Right kidney (tissue), 1 donor: ENCODE measurements around the gene NME3.

ENCODE experiments used
- DNase-seq: peaks from one replicate; pipeline ENCODE4 v3.0.0-alpha.2; 2016

NME3 gene

DNA sequence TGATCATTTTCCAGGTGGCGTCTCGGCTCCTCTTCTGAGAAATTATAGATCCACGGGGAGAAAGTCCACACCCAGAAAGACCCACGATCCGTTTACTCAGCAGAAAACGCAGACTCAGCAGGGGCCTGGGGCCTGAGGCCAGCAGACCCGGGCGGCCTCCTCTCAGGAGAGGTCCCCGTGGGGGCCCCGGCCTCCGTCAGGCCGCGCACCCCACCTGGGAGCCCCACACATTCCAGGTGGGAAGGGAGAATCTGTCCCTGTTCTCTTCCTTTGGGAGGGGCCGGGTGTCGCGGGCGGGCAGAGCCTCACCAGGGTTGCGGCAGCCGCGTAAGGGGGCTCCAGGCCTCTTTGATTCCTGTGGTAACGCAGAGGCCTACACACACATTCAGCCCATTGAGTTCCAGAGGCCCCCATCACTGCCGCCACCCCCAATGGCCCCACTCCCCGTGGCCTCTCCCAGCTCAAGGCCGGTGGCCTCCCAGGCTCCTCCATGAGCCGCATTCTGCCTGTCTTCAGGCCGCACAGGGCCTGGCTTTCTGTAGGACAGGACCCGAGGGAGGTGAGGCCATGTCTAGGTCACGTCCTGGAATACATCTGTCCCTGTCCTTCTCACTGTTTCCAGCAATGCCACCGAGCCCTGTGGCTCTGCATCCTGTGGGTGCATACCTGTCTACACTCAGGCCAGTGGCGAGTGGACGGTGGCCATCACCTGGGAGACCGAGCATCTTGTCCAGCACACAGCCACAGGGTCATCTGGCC is 23.7 kb upstream of the NME3 start:
- DNase-seq, result no peak

DNA sequence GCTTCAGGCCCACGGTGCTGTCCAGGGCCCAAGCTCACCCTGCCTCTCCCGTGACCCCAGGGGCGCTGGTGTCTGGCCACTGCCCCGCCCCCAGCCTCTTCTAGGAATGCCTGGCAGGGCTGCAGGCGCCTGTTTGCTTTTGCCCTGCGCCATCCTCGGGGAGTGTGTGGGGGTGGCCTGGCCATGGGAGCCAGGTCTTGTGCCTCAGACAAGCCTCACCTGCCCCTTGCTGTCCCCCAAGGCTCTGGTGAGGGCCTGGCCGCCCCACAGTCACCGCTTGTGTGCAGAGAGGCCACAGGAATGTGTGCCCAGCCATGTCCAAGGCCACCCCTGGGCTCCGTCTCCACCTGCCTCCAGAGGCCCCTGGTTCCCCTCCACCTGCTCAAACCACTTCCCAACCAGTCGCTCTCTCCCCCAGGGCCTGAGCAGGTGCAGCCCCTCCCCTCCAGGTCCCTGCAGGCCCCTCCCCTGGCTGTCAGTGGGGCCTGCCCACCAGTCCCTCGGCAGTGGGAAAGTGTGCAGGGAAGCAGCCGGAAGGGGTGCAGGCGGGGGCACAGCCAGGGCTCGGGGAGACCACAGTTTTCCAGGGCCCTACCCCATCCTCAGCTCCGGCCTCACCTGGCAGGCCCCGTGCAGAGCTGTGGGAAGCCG is 23.0 kb upstream of the NME3 start:
- DNase-seq, result no peak

GRCh38 chr16:1793578-1794220 is 22.4 kb upstream of the NME3 start, which contains the start of gene IGFALS:
IGFALS (minus strand) TSS chr16:1793705; CDS start chr16:1793652, 53 bp downstream.
- DNase-seq, result no peak

- no peak for DNase-seq
Observed at GRCh38 chr16:1792836-1793577, 21.7 kb upstream of the NME3 start.

DNA sequence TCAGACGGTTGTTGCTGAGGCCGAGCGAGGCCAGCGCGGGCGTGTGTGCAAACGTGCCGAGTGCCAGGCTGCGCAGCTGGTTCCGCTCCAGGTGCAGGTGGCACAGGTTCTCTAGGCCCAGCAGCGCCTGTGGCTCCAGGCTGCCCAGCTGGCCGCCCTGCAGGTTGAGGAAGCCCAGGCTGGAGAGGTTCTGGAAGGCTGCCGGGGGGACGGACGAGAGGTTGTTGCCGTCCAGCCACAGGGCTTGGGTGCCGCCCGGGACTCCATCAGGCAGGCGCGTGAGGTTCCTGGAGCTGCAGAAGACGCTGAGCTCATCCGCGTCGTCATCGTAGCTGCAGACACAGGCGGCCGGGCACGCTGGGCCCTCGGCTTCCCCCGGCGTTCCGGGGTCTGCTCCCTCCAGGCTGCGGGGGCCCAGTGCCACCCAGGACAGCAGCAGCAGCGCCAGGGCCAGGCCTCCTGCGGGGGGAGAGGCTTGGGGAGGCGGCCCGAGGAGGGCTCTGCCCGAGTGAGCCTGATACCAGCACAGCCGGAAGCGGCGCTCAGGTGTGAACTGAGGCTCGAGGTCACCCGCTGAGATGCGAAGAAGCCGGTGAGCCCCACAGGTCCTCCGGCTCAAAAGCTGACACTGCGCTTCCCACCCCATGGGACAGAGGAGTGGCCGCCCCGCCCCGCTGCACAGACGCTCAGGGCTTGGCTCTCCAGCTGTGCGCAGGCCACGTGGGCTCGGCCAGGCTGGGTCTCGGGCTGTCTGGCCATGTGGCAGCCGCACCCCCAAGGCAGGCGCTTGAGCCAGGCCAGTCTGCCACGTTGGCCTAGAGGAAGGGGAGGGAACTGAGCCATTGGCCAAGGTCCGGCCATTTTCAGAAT is 20.8 kb upstream of the NME3 start:
- DNase-seq, result no peak

DNA sequence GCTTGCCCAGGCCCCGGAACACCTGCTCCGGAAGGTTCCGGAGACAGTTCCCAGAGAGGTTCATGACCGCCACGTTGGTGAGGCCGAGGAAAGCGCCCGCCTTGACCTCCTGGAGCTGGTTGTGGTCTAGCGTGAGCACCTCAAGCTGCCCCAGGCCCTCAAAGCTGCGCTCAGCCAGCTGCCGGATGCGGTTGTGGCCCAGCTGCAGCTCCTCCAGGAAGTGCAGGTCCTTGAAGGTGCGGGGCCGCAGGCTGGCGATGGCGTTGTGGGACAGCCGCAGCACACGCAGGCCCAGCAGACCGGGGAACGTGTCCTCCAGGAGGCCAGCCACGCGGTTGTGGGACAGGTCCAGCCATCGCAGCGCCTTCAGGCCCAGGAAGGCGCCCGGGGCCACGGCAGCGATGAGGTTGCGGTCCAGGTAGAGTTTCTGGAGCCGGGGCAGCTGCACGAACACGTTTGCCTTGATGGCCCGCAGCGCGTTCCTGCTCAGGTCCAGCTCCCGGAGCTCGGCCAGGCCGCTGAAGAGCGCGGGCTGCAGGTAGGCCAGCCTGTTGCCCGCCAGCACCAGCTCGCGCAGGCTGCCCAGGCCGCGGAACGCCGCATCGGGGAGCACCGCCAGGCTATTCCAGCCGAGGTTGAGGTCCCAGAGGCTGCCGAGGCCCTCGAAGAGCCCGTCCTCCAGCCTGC is 20.1 kb upstream of the NME3 start:
- no peak for DNase-seq

GRCh38 chr16:1790611-1791255 is 19.4 kb upstream of the NME3 start:
- no peak for DNase-seq

GRCh38 chr16:1790261-1790610 is 18.9 kb upstream of the NME3 start:
- no peak for DNase-seq

DNA sequence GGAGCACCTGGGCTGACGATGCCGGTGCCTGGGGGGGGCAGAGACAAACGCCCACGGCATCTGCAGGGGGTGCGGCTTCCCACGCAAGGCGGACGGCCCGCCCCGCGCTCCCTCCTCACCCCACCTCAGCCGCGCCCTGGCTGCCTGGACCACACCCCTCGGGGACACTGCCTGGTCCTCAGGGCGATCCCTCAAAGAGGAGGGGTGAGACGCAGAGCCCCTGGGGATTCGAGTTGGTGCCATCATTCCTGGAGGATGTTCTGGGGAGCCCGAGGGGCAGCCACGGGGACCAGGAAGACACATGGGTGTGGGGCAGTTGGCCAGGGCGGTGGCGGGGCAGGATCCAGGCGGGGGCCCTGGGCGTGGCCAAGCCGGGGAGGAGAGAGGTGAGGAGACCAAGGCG is 18.3 kb upstream of the NME3 start:
- no peak for DNase-seq

- no peak for DNase-seq
Observed at GRCh38 chr16:1788708-1789100, 17.4 kb upstream of the NME3 start.

- no peak for DNase-seq
Observed at GRCh38 chr16:1788095-1788707, 16.9 kb upstream of the NME3 start.

GRCh38 chr16:1787322-1788094 is 16.2 kb upstream of the NME3 start:
- DNase-seq, result no peak

- DNase-seq, result no peak
Observed at GRCh38 chr16:1787056-1787321, 15.6 kb upstream of the NME3 start.

DNA sequence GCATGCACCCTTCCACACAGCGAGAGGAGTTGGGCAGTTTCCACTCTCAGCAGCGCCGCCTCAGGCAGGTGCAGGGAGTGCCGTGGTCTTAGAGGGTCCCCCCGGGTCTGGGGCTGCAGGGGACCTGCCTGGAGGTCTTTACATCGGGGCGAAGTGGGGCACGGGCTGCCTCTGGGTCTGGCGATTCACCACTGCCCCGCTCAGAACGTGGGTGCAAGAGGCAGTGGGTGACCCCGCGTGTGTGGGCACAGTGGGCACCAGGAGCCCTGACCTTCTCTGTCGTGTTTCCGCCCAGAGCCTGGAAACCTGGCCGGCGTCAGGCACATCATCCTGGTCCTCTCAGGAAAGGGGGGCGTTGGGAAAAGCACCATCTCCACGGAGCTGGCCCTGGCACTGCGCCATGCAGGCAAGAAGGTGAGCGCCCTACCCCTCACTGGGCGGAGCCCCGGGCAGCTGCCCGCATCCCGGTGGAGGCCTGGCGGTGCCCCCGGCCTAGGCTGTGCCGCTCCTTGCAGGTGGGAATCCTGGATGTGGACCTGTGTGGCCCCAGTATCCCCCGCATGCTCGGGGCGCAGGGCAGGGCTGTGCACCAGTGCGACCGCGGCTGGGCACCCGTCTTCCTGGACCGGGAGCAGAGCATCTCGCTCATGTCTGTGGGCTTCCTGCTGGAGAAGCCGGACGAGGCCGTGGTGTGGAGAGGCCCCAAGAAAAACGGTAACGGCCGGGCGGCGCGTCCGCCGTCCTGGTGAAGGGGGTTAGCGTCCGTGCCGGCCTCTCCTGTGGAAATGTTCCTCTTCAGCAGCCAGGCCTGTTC is 15.1 kb upstream of the NME3 start:
- no peak for DNase-seq

- DNase-seq, result no peak
Observed at GRCh38 chr16:1785846-1786170, 14.5 kb upstream of the NME3 start.

DNA sequence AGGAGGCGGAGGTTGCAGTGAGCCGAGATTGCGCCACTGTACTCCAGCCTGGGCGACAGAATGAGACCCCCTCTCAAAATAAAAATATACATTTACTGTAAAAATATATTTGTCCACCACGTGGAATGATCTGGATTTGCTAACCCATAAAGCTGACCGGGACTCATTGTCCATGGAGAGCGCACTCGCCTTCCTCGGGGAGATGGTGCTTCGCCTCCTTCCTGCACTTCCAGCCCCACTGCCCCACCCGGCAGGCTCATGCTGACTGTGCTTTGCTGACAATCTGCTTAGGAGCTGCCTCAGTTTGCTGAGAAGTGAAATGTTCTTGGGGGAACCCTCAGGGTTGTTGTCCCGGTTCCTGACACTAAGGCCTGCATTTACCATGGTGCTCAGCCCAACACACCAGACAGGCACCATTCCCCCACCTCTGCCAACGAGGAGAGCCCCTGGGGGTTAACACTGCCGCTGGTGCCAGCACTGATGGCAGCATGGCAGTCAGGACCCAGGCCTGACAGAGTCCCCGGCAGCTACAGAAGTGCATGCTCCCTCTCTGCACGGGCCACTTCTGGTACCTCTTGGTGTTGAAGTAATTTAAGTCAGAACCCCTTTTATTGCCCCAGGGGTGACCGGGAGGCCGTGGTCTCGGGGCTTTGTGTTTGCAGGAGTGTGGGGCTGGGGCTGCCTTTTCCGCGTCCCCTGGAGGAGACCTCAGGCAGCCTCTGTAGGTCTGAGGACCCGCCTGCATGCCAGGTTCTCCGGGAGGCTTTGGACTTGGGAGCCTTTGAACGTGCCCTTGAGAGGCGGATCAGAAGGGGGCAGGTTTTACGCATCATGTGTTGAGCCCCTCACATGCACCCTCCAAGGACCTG is 13.9 kb upstream of the NME3 start:
- DNase-seq, result no peak

DNA sequence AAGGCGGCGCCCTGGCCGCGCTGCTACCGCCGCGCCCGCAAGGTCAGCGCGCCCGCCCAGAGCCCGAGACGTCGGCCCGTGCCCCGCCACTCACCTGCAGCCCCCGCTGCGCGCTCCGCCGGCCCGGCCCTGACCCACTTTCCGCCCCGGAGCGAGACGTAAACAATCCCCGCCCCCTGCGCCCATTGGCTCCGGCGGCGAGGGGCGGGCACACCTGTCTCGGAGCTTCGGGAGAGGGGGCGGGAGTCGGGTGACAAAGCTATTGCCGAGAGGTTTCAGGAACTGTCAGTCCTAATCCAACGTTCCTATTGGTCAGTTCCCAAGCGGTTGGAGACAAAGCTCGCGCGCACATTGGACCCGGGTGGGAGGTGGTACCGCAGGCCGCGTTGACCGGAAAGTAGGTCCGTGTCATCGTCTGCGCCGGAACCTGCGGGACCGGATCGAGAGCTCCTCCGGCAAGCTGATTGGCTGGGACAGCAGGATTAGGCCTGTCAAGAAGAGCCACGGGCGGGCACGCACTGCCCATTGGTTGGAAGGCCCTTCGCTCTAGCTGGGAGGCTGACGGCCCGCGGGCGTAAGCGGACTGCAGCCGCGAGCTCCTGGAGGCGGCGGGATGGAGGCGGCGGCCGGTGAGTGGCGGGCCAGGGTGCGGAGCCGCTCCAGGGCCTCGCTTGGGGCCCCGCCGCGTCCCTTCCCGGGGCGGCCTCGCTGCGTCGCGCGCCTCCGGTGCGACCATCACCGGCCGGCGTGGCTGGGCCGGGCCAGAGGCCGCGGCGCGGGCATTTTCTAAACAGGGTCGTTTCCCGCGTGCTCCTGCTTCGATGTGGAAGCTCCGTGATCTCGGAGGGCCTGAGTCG is 11.3 kb upstream of the NME3 start, which contains the start of the genes NUBP2 and SPSB3:
TSS of gene NUBP2 (plus strand) at position 553 of the 857 bp plus-strand sequence. CDS start at position 614, 61 bp downstream.
TSS of gene SPSB3 (minus strand) at position 164 of the 857 bp plus-strand sequence. CDS start 1,088 bp downstream, outside the sequence.
- DNase-seq, result peak; percentile 81
